HG03064 (cell line): Measurements from ENCODE around the gene RAET1G.
"Not testable (repeated sequence)": the region's sequence is repeated elsewhere in the genome, so short reads cannot be mapped to it uniquely, and the experiment has no call there.

Source experiments
- ATAC-seq: cut with Tn5 transposase; IDR thresholded peaks from one replicate; pipeline ENCODE4 v1.9.1; 2021; ENCODE audit warnings: low read depth; ENCODE audit not compliant: unreplicated experiment

Gene RAET1G

GRCh38 chr6:149935246-149935645 is 12.3 kb upstream of the RAET1G start:
- no peak for ATAC-seq

DNA sequence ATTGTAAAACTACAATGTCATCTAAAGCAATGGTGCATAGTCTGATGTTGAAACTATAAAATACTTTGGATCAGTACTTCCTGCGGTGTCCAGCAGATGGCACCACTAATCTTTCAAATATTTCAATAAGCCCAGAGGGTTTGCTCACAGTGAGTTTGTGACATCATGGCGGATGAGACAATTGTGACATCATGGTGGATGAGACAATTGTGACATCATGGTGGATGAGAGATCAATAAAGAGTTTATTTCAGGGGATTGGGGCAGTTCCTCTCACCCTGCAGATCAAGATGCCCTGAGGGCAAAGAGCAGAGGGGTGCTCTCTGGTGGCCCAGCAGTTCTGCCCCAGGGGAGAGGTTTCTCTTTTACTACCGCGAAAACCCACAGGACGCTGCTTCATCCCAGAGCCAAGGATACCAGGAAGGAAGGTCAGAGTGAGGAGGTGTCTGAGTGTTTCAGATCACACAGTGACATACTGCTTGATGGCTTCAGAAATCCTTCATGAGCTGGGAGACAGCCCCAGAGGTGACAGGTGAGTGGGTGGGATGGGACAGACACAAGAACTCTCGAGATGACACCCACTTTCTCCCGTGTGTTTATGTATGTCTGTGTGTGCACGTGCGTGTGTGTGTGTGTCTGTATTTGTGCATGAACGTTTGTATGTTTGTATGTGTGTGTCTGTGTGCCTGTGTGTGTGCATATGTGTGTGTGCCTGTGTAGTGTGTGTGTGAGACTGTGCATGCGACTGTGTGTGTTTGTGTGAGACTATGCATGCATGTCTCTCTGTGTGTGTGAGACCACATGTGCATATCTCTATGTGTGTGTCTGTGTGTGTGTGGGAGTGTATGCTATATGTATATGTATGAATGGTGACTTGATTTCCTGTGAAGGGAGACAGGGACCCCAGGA is 11.6 kb upstream of the RAET1G start:
- no peak for ATAC-seq

DNA sequence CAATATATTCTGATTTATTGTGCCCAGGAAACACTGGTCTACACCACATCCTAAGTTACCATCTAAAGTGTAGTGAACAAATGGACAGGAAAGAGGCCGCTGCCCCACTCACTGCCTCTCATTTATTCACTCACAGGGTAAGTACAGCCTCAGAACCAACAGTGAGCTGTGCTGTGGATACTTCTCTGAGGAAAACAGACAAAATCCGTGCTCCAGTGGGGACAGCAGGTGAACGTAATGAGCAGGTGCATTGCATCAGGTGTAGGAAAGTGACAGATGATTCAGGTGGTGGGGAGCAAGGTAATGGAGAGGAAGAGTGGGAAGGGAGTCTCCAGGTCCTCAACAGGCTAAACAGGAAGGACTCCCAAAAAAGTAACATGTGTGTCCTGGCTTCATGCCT is 10.5 kb upstream of the RAET1G start:
- ATAC-seq: no peak

DNA sequence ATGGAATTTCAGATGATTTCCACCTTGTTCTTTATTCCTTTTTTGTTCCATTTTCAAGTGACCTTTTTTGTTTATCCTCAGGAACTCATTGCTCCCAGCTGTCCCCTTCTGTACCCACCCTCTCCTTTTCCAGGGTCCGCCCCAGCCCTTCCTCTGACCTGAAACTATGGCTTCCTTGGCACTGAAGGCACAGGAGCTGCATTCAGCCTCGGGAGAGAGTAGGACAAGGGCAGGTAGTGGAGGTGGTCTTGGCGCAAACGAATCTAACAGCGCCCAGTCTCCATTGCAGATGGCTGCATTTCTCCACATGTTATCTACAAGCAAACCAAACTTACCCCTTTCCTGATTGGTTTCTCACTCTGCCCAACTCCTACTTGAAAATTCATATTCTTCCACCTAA is 10.1 kb upstream of the RAET1G start:
- ATAC-seq: no peak

- no peak for ATAC-seq
These were observed 8.6 kb upstream of the RAET1G start for GRCh38 chr6:149931501-149931900.

- ATAC-seq: no peak
These were observed 6.5 kb upstream of the RAET1G start for GRCh38 chr6:149929422-149929821.

GRCh38 chr6:149927025-149927424 is 4.1 kb upstream of the RAET1G start:
- ATAC-seq: not testable (repeated sequence)

DNA sequence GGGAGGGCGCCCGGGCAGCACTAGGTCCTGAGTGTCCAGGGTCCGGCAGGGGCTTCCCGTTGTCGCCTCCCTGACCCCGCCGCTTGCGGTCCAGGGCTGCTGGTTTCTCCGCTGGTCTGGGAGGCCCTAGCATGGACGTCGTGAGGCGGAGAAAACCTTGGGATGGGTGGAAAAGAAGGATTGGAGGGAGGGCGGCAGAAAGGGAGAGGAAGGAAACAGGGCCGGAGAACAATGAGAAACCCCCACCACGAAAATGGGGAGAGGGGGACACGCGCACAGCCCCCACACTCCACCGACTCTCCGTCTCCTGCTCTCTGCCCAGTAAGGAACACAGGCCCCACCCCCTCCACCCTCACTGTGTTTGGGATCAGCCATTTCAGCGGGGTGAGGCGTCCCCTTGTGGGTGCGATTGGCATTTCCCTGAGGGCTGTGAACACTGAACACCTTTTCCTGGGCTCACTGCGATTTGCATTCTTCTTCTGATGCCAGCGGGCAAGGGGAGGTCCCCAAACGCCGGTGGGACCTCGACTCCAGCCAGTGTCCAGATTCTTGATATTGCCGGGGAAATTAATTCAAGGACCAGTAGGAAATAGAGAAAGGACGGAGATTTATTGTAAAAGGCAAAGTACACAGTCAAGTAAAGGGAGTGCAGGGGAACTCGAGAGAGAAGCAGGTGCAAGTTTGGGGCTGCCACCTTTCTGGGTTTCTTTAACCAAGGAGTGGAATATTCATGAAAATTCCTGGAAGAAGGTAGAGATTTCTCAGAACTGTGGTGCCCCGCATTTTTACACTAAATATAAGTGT is 3.3 kb upstream of the RAET1G start:
- no peak for ATAC-seq

DNA sequence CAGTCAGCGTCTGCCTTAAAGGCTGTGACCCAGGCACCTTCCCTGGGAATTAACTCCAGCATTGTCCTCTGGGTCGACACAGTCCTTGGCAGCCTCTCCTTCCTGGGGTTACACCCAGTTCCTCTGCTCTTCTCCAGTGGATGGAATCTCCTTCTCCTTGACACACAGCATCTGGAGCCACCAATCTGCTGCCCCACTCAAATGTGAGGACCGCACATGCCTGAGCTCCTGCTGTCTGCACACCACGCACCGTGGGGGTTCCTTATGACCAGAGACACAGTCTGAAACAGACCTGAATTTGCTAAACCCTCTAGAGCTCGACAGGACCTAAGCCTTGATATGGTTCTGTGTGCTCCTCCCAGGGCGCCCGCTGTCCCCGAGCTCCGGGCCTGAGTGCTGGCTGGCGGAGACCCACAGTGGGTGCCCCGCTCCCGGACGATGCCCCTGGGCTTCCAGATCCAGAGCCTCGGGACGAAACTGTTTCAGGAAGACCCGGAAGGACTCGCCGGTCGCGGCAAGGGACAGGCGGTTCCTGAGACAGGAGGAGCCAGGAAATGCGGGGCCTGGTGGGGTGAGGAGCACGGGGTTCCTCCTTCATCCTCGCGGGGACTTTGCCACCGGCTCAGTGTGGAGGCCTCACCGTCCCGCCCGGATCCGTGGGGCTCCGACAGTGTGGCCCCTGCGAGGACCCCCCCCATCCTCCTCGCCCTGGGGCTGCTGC is 2.5 kb upstream of the RAET1G start:
- no peak for ATAC-seq

DNA sequence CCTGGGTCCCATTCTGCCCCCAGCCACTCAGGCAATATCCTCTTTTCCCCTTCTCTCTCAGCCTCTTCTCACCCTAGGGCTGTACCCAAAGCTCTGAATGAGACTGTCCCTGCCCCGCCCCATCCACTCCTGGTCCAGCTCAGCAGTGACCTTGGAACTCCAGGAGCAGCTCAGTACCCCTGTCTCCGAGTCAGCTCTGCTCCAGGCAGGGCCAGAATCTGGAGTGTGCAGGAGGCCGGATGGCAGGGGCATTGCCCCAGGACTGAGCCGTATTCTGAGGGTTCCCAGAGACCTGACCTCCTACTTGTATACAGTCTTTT is 2.0 kb upstream of the RAET1G start:
- ATAC-seq: no peak

DNA sequence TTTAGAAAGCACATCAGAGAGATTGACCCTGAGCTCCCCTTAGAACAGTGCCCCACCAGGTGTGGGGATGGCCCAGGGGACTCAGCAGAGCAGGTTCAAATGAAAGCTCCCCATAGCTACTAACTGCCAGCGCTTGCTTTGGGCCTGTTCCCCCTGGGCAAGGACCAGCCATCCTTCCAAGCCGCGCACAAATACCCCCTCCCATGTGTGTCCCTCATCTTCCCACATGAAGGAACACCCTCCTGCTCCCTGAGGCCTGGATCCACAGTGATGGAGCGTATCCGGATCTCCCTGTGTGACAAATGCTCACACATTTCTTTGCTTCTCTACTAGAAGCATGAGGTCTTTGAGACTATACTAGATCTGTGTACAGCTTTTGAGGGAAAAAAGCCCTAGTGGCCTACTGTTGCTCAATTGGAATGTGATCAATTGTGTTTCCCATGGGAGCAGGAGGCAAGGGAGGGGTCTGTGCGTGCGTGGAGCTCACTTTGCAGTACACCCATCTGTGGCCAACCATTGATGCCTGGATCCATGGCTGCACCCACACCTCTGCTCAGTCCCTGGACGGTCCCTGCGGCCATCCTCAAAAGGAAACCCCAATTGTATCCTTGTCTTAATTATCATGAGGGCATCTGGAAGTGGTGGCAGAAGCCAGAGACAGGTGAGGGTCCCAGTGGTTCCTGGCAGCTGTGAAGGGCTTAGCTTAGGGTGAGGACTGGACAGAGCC is 1.4 kb upstream of the RAET1G start:
- ATAC-seq: no peak

GRCh38 chr6:149923327-149923986 is 536 bp upstream of the RAET1G start:
- no peak for ATAC-seq

DNA sequence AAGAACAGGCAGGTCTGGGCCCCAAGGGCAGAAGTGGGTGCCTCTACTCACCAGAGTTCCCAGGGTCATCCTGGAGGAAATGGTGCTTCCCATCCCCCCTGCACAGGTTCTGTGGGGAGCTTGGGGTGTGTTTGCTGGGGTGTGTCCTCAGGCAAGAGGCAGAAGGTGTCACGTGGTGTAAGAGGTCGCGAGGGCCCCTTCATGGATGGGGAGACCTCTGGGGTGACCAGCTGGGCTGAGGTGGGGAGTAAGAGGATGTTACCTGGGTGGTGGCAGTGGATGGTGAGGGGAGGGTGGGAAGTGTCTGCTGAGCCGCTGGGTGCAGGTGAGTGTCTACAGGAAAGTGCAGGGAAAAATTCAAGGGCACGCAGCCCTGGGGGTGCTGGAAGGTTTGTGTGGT is 830 bp downstream of the RAET1G start:
- not testable (repeated sequence) for ATAC-seq

DNA sequence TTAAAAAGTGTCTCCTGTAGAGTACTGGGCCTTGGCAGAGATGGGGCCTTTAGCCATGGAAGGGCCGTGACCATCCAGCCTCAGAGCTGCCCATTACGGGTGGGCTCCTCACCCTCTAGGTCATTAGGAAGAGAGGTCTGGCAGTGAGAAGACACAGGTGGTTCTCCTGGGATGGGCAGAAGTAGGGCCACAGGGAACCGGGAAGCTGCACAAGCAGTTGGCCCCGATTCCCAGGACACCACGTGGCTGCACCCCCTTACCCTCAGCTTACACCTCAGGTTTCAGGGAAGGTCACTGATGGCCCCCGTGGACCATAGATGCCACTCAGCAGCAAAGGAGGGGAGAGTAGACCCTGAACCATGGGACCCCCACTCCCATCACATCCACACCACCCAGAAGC is 1.6 kb downstream of the RAET1G start:
- ATAC-seq: no peak

DNA sequence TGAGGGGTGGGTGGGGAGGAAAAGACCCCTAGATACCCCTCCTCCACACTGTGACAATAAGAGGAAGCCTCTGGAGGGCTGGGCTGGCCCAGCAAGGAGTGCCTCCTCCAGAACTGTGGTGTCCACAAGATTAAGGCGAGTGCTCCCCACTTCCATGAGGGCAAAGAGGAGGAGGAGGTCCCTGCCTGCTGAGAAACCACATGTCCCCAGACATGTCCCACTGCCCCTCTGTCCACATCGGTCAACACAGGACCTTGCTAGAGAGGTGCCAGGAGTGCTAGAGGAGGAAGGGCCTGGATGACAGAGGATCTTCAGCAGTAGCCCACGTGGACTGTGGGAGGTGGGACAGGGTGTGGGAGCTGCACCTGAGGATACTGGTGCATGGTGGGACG is 3.1 kb downstream of the RAET1G start:
- no peak for ATAC-seq

DNA sequence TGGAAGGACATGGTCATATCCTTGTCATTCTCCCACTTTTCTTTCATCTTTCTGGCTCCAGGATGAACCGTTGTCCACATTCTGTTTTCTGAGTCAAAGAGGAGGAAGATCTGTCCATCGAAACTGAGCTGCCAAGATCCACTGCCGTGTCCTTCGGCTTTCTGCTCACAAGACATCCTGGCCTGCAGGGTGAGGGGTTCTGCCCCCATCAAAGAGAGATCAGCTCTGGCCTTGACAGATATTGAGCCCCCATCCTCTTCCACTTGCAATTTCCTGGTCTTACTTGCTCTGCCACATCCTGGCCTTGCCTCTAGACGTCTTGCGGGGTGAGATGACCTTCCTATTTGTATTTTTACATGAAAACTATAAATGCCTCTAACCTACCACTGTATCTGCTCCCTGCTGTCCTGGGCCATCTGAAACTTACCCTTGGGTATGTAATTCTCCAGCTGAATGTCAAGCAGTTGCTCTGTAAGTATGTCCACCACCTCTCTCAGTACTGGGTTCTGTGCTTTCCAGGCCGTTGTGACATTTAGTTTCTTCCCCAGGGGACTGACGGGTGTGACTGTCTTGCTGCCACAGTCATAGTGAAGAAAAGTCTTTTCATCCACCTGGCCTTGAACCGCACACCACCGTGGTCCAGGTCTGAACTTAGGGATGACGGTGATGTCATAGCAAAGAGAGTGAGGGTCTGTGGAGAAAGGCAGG is 3.6 kb downstream of the RAET1G start:
- ATAC-seq: not testable (repeated sequence)

DNA sequence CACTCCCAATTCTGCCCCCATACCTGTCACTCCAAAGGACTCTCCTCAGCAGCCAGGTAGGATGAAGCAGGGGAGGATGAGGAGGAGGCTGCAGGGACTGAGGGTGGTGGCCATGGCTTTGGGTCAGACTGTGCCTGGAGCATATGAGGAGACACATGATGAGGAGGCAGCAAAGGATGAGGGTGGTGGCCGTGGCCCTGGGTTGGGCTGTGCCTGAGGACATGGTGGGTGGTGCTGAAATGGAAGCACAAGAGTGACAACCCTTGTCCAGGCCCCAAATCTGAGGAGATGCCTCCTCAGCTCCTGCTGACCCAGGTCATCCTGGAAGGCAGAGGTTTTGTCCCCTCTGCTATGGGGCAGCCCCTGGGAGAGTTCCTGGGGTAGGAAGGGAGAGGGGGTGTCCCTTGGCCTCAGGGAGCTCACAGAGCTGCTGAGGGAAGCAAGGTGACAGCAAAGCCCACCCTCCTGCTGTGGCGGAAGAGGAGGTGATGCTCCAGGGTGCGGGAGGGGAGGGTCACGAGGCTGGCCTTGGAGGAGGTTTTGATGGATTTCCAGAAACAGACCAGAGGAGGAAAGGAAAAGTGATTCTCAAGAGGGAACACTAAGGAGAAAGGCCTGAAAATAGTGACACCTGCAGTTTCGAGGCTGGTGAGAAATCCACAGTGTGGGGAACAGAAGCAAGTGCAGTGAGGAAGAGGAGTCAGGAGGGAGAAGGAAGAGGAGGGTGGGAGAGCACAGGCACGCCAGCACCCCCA is 4.6 kb downstream of the RAET1G start:
- no peak for ATAC-seq

DNA sequence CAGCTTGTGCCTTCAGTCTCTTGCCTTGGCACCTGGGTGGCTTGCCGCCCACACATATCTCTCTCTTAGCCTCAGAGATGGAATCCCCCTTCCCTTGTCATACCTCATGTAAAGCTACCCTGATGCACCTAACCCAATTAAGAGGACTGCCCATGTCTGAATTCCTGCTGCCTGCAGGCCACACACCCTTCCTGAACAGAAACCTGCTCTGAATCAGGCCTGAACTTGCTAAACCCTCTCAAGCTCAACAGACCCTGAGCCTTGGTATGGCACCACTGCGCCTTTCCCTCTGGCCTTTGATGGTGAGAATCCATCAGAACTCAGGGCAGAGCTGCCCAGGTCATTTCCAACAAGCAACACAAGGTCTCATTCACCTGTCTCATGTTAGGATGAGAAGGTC is 5.2 kb downstream of the RAET1G start:
- no peak for ATAC-seq
